Measurements from ENCODE around the gene SLAMF9.

Gene SLAMF9

DNA sequence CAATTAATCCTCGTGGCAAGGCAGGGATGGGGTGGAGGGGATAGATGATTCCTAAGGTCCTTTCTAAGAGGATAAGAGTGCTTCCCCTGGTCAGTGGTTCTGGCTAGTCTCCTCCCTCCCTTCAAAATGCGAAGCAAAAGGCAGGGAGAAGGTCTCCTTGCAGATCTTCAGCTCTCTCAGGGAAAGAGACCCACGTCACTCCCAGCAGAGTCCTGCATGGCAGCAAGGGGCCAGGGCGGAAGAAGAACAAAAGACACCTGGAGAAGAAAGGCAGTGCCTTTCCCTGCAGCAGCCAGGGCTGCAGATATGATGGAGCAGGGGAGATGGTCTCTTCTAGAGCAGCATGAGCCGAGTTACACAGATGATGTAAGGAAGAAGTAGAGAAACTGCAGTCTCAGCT is 29.6 kb upstream of the SLAMF9 start:
- peaks cover 29% of the 10 kb centered on the region for H3K27me3 Mint-ChIP-seq (ENCODE audit: low read depth)
- H3K4me1 Mint-ChIP-seq (ENCODE audit: low read depth): no peaks in the 10 kb centered on the region
- no peak overlapping the region for H3K27ac Mint-ChIP-seq
- no peak overlapping the region for H3K4me3 Mint-ChIP-seq
- no peaks in the 10 kb centered on the region for H3K36me3 Mint-ChIP-seq (ENCODE audit: low read depth)
- H3K9me3 Mint-ChIP-seq: no peaks in the 10 kb centered on the region

DNA sequence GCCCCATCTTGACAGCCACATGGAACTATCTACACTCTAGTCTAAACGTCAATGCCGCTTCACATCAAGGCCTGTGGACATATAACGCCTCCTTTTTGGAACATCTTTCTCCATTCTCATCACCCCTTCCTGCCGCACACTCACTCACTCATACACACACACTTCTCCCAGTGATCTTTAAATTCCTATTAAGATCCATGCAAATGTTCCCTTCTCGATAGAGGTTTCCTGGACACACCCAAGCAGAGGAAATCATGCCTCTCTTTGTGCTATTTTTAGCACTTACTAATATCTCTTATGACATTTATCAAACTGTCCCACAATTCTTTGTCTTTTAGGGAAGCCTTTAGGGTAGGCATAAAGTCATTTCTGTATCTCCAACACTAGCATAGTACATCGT is 28.2 kb upstream of the SLAMF9 start:
- H3K27ac Mint-ChIP-seq: no peak overlapping the region
- H3K9me3 Mint-ChIP-seq: no peaks in the 10 kb centered on the region
- H3K36me3 Mint-ChIP-seq (ENCODE audit: low read depth): no peaks in the 10 kb centered on the region
- H3K27me3 Mint-ChIP-seq (ENCODE audit: low read depth): peaks cover 33% of the 10 kb centered on the region
- H3K4me3 Mint-ChIP-seq: no peak overlapping the region
- H3K4me1 Mint-ChIP-seq (ENCODE audit: low read depth): no peaks in the 10 kb centered on the region

GRCh38 chr1:159981351-159982055 is 27.5 kb upstream of the SLAMF9 start:
- Mint-ChIP-seq H3K27ac (no peak overlapping the region), H3K4me3 (no peak overlapping the region), H3K9me3 (no peaks in the 10 kb centered on the region), H3K36me3 (ENCODE audit: low read depth) (no peaks in the 10 kb centered on the region), H3K4me1 (ENCODE audit: low read depth) (no peaks in the 10 kb centered on the region), H3K27me3 (ENCODE audit: low read depth) (peaks cover 40% of the 10 kb centered on the region)

DNA sequence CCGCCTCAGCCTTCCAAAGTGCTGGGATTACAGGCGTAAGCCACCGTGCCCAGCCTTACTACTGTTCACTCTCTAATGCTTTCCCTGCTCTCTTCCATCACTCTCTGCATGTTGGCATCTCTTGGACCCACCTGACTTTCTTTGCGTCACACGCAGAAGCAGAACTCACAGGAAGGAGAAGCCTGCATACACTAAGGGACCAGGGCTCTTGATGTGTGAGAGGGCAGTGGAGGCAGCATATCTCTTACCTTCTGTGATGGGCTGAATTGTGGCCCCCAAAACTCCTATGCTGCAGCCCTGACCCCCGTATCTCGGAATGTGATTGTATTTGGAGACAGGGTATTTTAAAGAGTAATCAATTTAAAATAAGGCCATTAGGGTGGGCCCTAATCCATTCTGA is 26.7 kb upstream of the SLAMF9 start:
- H3K9me3 Mint-ChIP-seq: no peaks in the 10 kb centered on the region
- no peak overlapping the region for H3K4me3 Mint-ChIP-seq
- H3K27me3 Mint-ChIP-seq (ENCODE audit: low read depth): peaks cover 41% of the 10 kb centered on the region
- H3K4me1 Mint-ChIP-seq (ENCODE audit: low read depth): no peaks in the 10 kb centered on the region
- no peaks in the 10 kb centered on the region for H3K36me3 Mint-ChIP-seq (ENCODE audit: low read depth)
- no peak overlapping the region for H3K27ac Mint-ChIP-seq

GRCh38 chr1:159980076-159980475 is 26.0 kb upstream of the SLAMF9 start:
- Mint-ChIP-seq H3K9me3 (no peaks in the 10 kb centered on the region), H3K4me3 (no peak overlapping the region), H3K27me3 (ENCODE audit: low read depth) (peaks cover 36% of the 10 kb centered on the region), H3K27ac (no peak overlapping the region), H3K4me1 (ENCODE audit: low read depth) (no peaks in the 10 kb centered on the region), H3K36me3 (ENCODE audit: low read depth) (no peaks in the 10 kb centered on the region)

DNA sequence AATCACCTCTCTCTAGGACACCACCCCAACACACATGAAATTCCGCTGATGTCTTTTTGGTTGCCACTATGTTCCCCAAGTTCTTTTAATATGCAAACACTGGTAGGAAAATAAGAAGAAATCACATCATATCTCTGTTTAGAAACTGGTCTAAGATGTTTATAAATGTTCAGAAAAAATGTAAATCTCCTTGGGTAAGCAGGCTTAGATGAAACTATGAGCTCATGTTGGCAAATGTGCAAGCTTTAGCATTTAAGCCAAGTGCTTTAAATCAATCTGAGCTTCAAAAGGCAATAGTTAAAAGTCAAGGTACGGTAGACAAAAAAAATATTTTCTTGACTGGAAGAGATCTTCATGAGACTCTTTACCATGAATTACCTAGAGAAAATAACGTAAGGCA is 25.2 kb upstream of the SLAMF9 start:
- Mint-ChIP-seq H3K27ac (no peak overlapping the region), H3K9me3 (no peaks in the 10 kb centered on the region), H3K4me1 (ENCODE audit: low read depth) (no peaks in the 10 kb centered on the region), H3K36me3 (ENCODE audit: low read depth) (no peaks in the 10 kb centered on the region), H3K27me3 (ENCODE audit: low read depth) (peaks cover 32% of the 10 kb centered on the region), H3K4me3 (no peak overlapping the region)

- Mint-ChIP-seq H3K4me3 (no peak overlapping the region), H3K4me1 (ENCODE audit: low read depth) (no peaks in the 10 kb centered on the region), H3K27me3 (ENCODE audit: low read depth) (peaks cover 32% of the 10 kb centered on the region), H3K9me3 (no peaks in the 10 kb centered on the region), H3K27ac (no peak overlapping the region), H3K36me3 (ENCODE audit: low read depth) (no peaks in the 10 kb centered on the region)
These were observed 24.0 kb upstream of the SLAMF9 start for GRCh38 chr1:159978107-159978398.

GRCh38 chr1:159977364-159978106 is 23.5 kb upstream of the SLAMF9 start:
- Mint-ChIP-seq H3K4me1 (ENCODE audit: low read depth) (no peaks in the 10 kb centered on the region), H3K9me3 (no peaks in the 10 kb centered on the region), H3K27me3 (ENCODE audit: low read depth) (peaks cover 32% of the 10 kb centered on the region), H3K36me3 (ENCODE audit: low read depth) (no peaks in the 10 kb centered on the region), H3K27ac (no peak overlapping the region), H3K4me3 (no peak overlapping the region)

- no peaks in the 10 kb centered on the region for H3K4me1 Mint-ChIP-seq (ENCODE audit: low read depth)
- H3K4me3 Mint-ChIP-seq: no peak overlapping the region
- H3K9me3 Mint-ChIP-seq: no peaks in the 10 kb centered on the region
- H3K27me3 Mint-ChIP-seq (ENCODE audit: low read depth): peaks cover 19% of the 10 kb centered on the region
- H3K36me3 Mint-ChIP-seq (ENCODE audit: low read depth): no peaks in the 10 kb centered on the region
- no peak overlapping the region for H3K27ac Mint-ChIP-seq
These were observed 20.4 kb upstream of the SLAMF9 start for GRCh38 chr1:159974350-159974965.

- H3K9me3 Mint-ChIP-seq: no peaks in the 10 kb centered on the region
- H3K36me3 Mint-ChIP-seq (ENCODE audit: low read depth): no peaks in the 10 kb centered on the region
- no peak overlapping the region for H3K27ac Mint-ChIP-seq
- H3K4me1 Mint-ChIP-seq (ENCODE audit: low read depth): no peaks in the 10 kb centered on the region
- no peak overlapping the region for H3K4me3 Mint-ChIP-seq
- H3K27me3 Mint-ChIP-seq (ENCODE audit: low read depth): peaks cover 18% of the 10 kb centered on the region
These were observed 19.4 kb upstream of the SLAMF9 start for GRCh38 chr1:159973350-159973940.

DNA sequence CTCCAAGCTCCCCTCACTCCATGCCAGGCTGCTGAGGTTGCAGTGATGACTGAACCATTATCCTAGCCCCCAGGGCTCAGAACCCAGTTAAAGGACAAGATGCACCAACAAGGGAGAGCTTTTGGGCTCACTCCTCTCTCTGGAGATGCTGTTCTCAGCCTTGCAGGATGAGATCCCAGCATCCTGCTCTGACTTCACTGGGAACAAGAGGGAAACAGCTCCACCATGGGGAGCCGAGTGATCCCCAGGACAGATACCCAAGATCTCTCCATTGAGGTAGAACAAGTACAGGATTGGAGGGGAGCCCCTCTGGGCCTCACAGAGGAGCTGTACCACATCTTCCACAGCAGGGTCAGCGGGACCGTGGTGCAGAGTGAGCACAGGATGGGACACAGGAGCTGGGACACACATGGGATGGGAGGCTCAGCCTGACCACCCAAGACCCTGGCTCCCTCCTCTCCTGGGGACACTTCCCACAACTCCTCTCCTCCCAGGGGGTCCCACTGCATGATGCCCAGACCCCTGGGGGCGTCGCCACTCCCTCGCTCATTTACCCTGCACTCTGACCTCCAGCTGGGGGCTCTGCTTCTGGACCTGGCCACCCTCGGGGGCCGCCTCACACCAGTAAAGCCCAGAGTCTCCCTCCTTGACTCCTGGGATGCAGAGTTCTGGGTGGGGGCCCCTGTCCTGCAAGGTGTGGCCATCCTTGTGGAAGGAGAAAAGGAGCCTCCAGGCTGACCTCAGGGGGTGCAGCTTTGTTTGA is 18.6 kb upstream of the SLAMF9 start:
- Mint-ChIP-seq H3K27me3 (ENCODE audit: low read depth) (peaks cover 24% of the 10 kb centered on the region), H3K36me3 (ENCODE audit: low read depth) (no peaks in the 10 kb centered on the region), H3K4me3 (no peak overlapping the region), H3K4me1 (ENCODE audit: low read depth) (no peaks in the 10 kb centered on the region), H3K9me3 (no peaks in the 10 kb centered on the region), H3K27ac (no peak overlapping the region)

GRCh38 chr1:159970932-159971342 is 16.9 kb upstream of the SLAMF9 start:
- Mint-ChIP-seq H3K4me3 (no peak overlapping the region), H3K27me3 (ENCODE audit: low read depth) (peaks cover 24% of the 10 kb centered on the region), H3K9me3 (no peaks in the 10 kb centered on the region), H3K27ac (no peak overlapping the region), H3K4me1 (ENCODE audit: low read depth) (no peaks in the 10 kb centered on the region), H3K36me3 (ENCODE audit: low read depth) (no peaks in the 10 kb centered on the region)

DNA sequence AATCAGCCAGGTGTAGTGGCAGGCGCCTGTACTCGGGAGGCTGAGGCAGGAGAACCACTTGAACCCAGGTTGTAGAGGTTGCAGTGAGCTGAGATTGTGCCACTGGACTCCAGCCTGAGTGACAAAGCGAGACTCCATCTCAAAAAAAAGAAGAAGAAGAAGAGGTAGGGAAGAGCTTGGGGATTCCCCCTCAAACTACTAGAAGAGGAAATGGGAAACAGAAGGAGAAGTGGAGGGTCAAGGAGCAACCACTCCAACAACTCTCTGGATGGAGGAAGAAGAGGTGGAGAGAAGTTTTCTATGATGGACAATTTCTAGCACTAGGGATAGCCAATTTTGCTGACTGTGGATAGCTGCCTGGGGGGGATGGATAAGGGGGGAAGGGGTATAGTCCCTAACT is 14.9 kb upstream of the SLAMF9 start:
- H3K4me3 Mint-ChIP-seq: no peak overlapping the region
- no peaks in the 10 kb centered on the region for H3K4me1 Mint-ChIP-seq (ENCODE audit: low read depth)
- no peaks in the 10 kb centered on the region for H3K9me3 Mint-ChIP-seq
- no peaks in the 10 kb centered on the region for H3K36me3 Mint-ChIP-seq (ENCODE audit: low read depth)
- H3K27ac Mint-ChIP-seq: no peak overlapping the region
- peaks cover 37% of the 10 kb centered on the region for H3K27me3 Mint-ChIP-seq (ENCODE audit: low read depth)

DNA sequence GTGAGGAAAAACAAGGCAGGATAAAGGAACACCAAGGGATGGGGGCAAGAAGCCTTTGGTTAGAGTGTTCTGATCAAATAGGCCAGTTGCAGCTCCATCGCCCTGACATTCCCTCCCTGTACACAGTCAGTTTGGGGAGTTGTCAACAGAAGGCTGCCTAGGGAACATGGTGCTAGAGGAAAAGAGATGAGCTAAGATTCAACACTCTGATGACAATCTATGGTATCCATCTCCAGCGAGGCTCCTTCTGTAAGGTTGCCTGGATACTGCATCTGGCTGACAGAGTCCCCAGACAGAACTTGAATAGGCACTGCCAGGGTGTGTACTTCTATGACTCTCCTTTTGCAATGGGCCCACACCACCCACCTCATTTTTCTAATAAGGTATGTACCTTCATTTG is 11.2 kb upstream of the SLAMF9 start:
- no peaks in the 10 kb centered on the region for H3K9me3 Mint-ChIP-seq
- no peaks in the 10 kb centered on the region for H3K36me3 Mint-ChIP-seq (ENCODE audit: low read depth)
- peaks cover 42% of the 10 kb centered on the region for H3K27me3 Mint-ChIP-seq (ENCODE audit: low read depth)
- H3K27ac Mint-ChIP-seq: no peak overlapping the region
- H3K4me1 Mint-ChIP-seq (ENCODE audit: low read depth): no peaks in the 10 kb centered on the region
- H3K4me3 Mint-ChIP-seq: no peak overlapping the region
